SU-DHL-6 (cell line): ENCODE data around the gene LRBA.

ENCODE experiments used
- H2AFZ ChIP-seq: fragments of 200-600 bp; sonication (generic); 2 replicates; pipeline ENCODE4 v1.6.1; 2014; ENCODE audit warnings: low read depth, mild to moderate bottlenecking, moderate library complexity, mixed read lengths, antibody characterized with exemption, low read length; ENCODE audit not compliant: severe bottlenecking
- H3F3A ChIP-seq: fragments of 200-600 bp; shearing (Covaris generic); 2 replicates; pipeline ENCODE4 v1.6.0; 2016; ENCODE audit warnings: antibody characterized with exemption, mild to moderate bottlenecking; ENCODE audit not compliant: insufficient read depth
- H3K27ac ChIP-seq: fragments of 200-600 bp; sonication (generic); 2 replicates; pipeline ENCODE4 v1.5.1; 2016; ENCODE audit warnings: low read depth, mild to moderate bottlenecking, low read length, moderate library complexity, mixed read lengths
- H3K27me3 ChIP-seq: fragments of 200-600 bp; sonication (generic), shearing (Covaris generic); 2 replicates; pipeline ENCODE4 v1.6.0; 2014; ENCODE audit warnings: mild to moderate bottlenecking, low read length
- H3K36me3 ChIP-seq: fragments of 200-600 bp; sonication (generic); 2 replicates; pipeline ENCODE4 v1.6.1; 2014; ENCODE audit warnings: mild to moderate bottlenecking, low read length, mixed read lengths
- H3K4me2 ChIP-seq: fragments of 300-600, 200-600 bp; shearing (Covaris generic), sonication (generic); 2 replicates; pipeline ENCODE4 v1.6.0; 2014; ENCODE audit warnings: low read length, low read depth, mild to moderate bottlenecking; ENCODE audit not compliant: poor library complexity, severe bottlenecking
- H3K4me3 ChIP-seq: fragments of 200-600 bp; sonication (generic); 2 replicates; pipeline ENCODE4 v1.5.1; 2014; ENCODE audit warnings: antibody characterized with exemption, low read length, mild to moderate bottlenecking, mixed read lengths; ENCODE audit not compliant: insufficient read depth, poor library complexity, severe bottlenecking
- H3K79me2 ChIP-seq: fragments of 200-600 bp; sonication (generic); 2 replicates; pipeline ENCODE4 v1.6.1; 2014; ENCODE audit warnings: mild to moderate bottlenecking, low read length, moderate library complexity; ENCODE audit not compliant: insufficient read depth
- H3K9ac ChIP-seq: fragments of 200-600 bp; sonication (generic); 2 replicates; pipeline ENCODE4 v1.7.0; 2014; ENCODE audit warnings: mild to moderate bottlenecking, low read length
- H3K9me2 ChIP-seq: fragments of 200-600 bp; sonication (generic); replicated peaks from 2 replicates; pipeline ENCODE4 v1.6.1; 2014; ENCODE audit warnings: low read length; ENCODE audit not compliant: insufficient read depth
- H3K9me3 ChIP-seq: fragments of 200-600 bp; sonication (generic); 2 replicates; pipeline ENCODE4 v1.6.1; 2014; ENCODE audit warnings: low read length, mixed read lengths; ENCODE audit not compliant: insufficient read depth
- H4K20me1 ChIP-seq: fragments of 200-600 bp; sonication (generic); 2 replicates; pipeline ENCODE4 v1.6.1; 2014; ENCODE audit warnings: low read depth, mild to moderate bottlenecking, antibody characterized with exemption, low read length, moderate library complexity, mixed read lengths
- EZH2phosphoT487 ChIP-seq: fragments of 200-600 bp; sonication (generic), shearing (Covaris generic); conservative IDR thresholded peaks from 2 replicates; pipeline ENCODE4 v1.6.1; 2018; ENCODE audit warnings: mild to moderate bottlenecking, antibody characterized with exemption, low read length, moderate library complexity, mixed read lengths
- TF ChIP-seq, protein P1 (sequence below): fragments of 200-600 bp; sonication (generic); IDR thresholded peaks from one replicate; pipeline ENCODE4 v1.5.1; 2017; ENCODE audit warnings: antibody characterized with exemption, mild to moderate bottlenecking, low read length, moderate library complexity; ENCODE audit not compliant: insufficient read depth, poor library complexity, severe bottlenecking

The LRBA gene

DNA sequence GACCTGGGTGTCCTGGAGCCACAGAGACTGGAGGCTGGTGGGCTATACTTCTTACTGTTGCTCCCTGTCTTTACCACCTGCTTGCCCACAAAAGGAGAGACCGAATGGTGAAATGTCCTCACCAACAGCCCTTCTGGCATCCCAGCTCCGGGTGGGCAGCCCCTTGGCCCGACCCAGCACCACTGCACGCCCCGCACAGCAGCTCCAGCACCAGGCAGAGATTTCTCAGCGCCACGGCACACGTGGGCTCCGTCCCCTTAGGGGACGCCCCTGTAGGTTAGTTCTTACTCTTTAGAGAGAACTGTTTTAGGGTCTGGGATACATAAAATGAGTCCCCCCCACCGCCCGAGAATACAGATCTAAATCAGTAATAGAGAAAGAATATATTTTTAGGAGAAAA, 591.6 kb downstream of the LRBA start:
- Histone ChIP-seq H3K27me3 (no peaks in the 10 kb centered on the region), H3K9ac (no peak overlapping the region), H3K9me2 (no peaks in the 10 kb centered on the region), H3K4me3 (no peak overlapping the region), H3K36me3 (no peaks in the 10 kb centered on the region), H2AFZ (no peak overlapping the region), H3K27ac (no peak overlapping the region), H3K79me2 (no peaks in the 10 kb centered on the region), H3K9me3 (no peaks in the 10 kb centered on the region), H3K4me2 (no peak overlapping the region), H3F3A (no peaks in the 10 kb centered on the region; the same call in 1 of the 2 replicates), H4K20me1 (no peaks in the 10 kb centered on the region)
- TF ChIP-seq EZH2phosphoT487: no peak
- TF ChIP-seq, protein P1, sequence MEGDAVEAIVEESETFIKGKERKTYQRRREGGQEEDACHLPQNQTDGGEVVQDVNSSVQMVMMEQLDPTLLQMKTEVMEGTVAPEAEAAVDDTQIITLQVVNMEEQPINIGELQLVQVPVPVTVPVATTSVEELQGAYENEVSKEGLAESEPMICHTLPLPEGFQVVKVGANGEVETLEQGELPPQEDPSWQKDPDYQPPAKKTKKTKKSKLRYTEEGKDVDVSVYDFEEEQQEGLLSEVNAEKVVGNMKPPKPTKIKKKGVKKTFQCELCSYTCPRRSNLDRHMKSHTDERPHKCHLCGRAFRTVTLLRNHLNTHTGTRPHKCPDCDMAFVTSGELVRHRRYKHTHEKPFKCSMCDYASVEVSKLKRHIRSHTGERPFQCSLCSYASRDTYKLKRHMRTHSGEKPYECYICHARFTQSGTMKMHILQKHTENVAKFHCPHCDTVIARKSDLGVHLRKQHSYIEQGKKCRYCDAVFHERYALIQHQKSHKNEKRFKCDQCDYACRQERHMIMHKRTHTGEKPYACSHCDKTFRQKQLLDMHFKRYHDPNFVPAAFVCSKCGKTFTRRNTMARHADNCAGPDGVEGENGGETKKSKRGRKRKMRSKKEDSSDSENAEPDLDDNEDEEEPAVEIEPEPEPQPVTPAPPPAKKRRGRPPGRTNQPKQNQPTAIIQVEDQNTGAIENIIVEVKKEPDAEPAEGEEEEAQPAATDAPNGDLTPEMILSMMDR: no peak

DNA sequence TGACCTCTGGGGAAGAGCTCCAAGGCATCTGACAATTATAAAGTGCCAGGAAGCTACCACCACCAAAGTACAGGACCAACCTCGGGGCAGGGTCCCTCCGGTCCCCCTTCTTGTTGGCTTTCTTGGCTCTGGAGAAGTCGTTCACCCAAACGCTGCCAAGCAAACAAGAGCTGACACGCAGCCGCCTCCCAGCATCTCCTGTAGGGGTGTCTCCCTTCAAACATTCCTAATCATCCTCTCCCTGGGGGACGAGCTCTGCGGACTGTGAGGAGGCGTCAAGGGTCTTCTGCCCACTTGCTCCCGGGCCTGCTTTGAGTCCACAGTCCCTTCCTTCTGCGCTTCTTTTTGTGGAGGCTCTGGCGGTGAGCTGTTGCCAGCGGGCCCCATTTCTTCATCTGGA, 592.0 kb downstream of the LRBA start:
- no peaks in the 10 kb centered on the region for H3K9me3 ChIP-seq

DNA sequence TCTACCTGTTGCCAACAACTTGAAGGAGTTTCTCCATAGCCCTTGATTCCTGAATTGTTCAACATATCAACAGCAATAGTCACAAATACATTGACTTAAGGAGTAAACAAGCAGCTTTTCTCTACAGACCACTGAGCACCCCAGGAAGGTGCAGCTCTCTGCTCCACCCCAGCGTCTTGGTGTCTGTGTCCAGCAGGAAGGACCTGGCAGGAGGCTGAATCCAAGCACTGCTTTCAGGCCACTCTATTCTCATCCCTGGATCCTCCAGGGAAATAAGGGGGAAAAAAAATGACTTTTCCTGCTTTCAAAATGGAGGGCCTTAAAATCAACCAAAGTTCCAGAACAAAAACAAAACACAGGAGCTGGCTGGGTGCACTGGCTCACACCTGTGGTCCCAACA, 593.5 kb downstream of the LRBA start:
- no peak for TF ChIP-seq EZH2phosphoT487
- TF ChIP-seq, protein P1: no peak

More for the DNA sequence above, 592.0 kb downstream of the LRBA start:
- Histone ChIP-seq H2AFZ (no peak overlapping the region), H4K20me1 (no peaks in the 10 kb centered on the region), H3K4me2 (no peak overlapping the region), H3K79me2 (no peaks in the 10 kb centered on the region), H3K27ac (no peak overlapping the region), H3K9me2 (no peaks in the 10 kb centered on the region), H3K4me3 (no peak overlapping the region), H3K9ac (no peak overlapping the region), H3K36me3 (no peaks in the 10 kb centered on the region), H3F3A (no peaks in the 10 kb centered on the region; the same call in 1 of the 2 replicates), H3K27me3 (no peaks in the 10 kb centered on the region)
- TF ChIP-seq, protein P1: no peak

More for the DNA sequence above, 593.5 kb downstream of the LRBA start:
- no peak overlapping the region for H3K4me3 ChIP-seq
- no peaks in the 10 kb centered on the region for H3F3A ChIP-seq
- H4K20me1 ChIP-seq: no peaks in the 10 kb centered on the region
- H3K9me3 ChIP-seq: no peaks in the 10 kb centered on the region
- no peaks in the 10 kb centered on the region for H3K36me3 ChIP-seq
- no peaks in the 10 kb centered on the region for H3K79me2 ChIP-seq
- H3K4me2 ChIP-seq: no peak overlapping the region
- no peak overlapping the region for H3K27ac ChIP-seq
- H3K9ac ChIP-seq: no peak overlapping the region
- H3K27me3 ChIP-seq: no peaks in the 10 kb centered on the region
- no peaks in the 10 kb centered on the region for H3K9me2 ChIP-seq
- H2AFZ ChIP-seq: no peak overlapping the region
